ENCODE data around the gene PHKA1. TPM values are rescaled to one million over a fixed set of nuclear protein-coding genes. Genes with fewer than 3 reads are reported as not detected.

The PHKA1 gene
- polyA plus RNA-seq, 1 donor from 2014 or later = 2.7 TPM

DNA sequence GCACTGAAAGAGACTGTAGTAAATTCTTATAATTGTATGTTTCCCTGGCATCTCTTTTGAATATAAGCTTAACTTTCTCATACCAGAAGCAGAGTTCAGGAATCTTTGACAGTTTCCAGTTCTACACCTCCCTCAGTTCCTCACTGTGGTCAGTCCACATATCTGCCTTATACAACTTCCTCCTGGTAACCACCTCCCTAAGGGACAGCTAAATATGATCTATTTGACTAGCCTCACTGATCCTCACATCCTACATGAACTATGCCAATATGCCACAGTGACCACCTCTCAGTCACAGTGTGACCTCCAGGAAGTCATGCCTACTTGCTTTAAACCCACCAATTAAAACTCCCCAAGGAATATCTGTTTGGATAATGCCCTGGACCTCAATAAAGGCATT is 89.9 kb downstream of the PHKA1 start:
- H3K4me2 ChIP-seq (ENCODE audit: low read length) = no peak overlapping the region
- no peak overlapping the region for H3K4me3 ChIP-seq (ENCODE audit: low read length)
- H3K79me2 ChIP-seq (replicated peaks; ENCODE audit: insufficient read depth, low read length) = no peaks in the 10 kb centered on the region
- no peak overlapping the region for H2AFZ ChIP-seq (ENCODE audit: low read depth, low read length)
- H3K36me3 ChIP-seq (ENCODE audit: insufficient read depth, low read length) = no peaks in the 10 kb centered on the region
- no peak overlapping the region for H3K27ac ChIP-seq (ENCODE audit: low read length)
- H3K9me2 ChIP-seq (ENCODE audit: insufficient read depth, low read length) = no peaks in the 10 kb centered on the region
- H3K9me3 ChIP-seq (ENCODE audit: low read length) = no peaks in the 10 kb centered on the region
- H4K20me1 ChIP-seq (ENCODE audit: insufficient read depth) = no peaks in the 10 kb centered on the region
- TF ChIP-seq EZH2 (IDR thresholded peaks at IDR 0.05; ENCODE audit: borderline replicate concordance, insufficient read depth, low read length, poor library complexity, severe bottlenecking) (no peak), TAF1 (IDR thresholded peaks at IDR 0.05; ENCODE audit: low read depth) (no peak), EP300 (conservative IDR thresholded peaks at IDR 0.05; ENCODE audit: poor library complexity, severe bottlenecking) (no peak), POLR2AphosphoS5 (IDR thresholded peaks at IDR 0.05) (no peak), SMC3 (conservative IDR thresholded peaks at IDR 0.05; ENCODE audit: poor library complexity) (no peak), RAD21 (conservative IDR thresholded peaks at IDR 0.05) (no peak), MXI1 (conservative IDR thresholded peaks at IDR 0.05; ENCODE audit: poor library complexity, severe bottlenecking) (no peak)
- TF ChIP-seq, protein P1, sequence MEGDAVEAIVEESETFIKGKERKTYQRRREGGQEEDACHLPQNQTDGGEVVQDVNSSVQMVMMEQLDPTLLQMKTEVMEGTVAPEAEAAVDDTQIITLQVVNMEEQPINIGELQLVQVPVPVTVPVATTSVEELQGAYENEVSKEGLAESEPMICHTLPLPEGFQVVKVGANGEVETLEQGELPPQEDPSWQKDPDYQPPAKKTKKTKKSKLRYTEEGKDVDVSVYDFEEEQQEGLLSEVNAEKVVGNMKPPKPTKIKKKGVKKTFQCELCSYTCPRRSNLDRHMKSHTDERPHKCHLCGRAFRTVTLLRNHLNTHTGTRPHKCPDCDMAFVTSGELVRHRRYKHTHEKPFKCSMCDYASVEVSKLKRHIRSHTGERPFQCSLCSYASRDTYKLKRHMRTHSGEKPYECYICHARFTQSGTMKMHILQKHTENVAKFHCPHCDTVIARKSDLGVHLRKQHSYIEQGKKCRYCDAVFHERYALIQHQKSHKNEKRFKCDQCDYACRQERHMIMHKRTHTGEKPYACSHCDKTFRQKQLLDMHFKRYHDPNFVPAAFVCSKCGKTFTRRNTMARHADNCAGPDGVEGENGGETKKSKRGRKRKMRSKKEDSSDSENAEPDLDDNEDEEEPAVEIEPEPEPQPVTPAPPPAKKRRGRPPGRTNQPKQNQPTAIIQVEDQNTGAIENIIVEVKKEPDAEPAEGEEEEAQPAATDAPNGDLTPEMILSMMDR (IDR thresholded peaks at IDR 0.05; ENCODE audit: poor library complexity, severe bottlenecking) = no peak
- TF ChIP-seq, protein P2, sequence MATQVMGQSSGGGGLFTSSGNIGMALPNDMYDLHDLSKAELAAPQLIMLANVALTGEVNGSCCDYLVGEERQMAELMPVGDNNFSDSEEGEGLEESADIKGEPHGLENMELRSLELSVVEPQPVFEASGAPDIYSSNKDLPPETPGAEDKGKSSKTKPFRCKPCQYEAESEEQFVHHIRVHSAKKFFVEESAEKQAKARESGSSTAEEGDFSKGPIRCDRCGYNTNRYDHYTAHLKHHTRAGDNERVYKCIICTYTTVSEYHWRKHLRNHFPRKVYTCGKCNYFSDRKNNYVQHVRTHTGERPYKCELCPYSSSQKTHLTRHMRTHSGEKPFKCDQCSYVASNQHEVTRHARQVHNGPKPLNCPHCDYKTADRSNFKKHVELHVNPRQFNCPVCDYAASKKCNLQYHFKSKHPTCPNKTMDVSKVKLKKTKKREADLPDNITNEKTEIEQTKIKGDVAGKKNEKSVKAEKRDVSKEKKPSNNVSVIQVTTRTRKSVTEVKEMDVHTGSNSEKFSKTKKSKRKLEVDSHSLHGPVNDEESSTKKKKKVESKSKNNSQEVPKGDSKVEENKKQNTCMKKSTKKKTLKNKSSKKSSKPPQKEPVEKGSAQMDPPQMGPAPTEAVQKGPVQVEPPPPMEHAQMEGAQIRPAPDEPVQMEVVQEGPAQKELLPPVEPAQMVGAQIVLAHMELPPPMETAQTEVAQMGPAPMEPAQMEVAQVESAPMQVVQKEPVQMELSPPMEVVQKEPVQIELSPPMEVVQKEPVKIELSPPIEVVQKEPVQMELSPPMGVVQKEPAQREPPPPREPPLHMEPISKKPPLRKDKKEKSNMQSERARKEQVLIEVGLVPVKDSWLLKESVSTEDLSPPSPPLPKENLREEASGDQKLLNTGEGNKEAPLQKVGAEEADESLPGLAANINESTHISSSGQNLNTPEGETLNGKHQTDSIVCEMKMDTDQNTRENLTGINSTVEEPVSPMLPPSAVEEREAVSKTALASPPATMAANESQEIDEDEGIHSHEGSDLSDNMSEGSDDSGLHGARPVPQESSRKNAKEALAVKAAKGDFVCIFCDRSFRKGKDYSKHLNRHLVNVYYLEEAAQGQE (IDR thresholded peaks at IDR 0.05; ENCODE audit: borderline replicate concordance) = no peak
- H3F3A ChIP-seq (ENCODE audit: insufficient read depth, low read length, poor library complexity, severe bottlenecking) = no peaks in the 10 kb centered on the region
- no peak overlapping the region for H3K9ac ChIP-seq (ENCODE audit: low read length)
- no peaks in the 10 kb centered on the region for H3K27me3 ChIP-seq (ENCODE audit: insufficient read depth, low read depth, low read length)

DNA sequence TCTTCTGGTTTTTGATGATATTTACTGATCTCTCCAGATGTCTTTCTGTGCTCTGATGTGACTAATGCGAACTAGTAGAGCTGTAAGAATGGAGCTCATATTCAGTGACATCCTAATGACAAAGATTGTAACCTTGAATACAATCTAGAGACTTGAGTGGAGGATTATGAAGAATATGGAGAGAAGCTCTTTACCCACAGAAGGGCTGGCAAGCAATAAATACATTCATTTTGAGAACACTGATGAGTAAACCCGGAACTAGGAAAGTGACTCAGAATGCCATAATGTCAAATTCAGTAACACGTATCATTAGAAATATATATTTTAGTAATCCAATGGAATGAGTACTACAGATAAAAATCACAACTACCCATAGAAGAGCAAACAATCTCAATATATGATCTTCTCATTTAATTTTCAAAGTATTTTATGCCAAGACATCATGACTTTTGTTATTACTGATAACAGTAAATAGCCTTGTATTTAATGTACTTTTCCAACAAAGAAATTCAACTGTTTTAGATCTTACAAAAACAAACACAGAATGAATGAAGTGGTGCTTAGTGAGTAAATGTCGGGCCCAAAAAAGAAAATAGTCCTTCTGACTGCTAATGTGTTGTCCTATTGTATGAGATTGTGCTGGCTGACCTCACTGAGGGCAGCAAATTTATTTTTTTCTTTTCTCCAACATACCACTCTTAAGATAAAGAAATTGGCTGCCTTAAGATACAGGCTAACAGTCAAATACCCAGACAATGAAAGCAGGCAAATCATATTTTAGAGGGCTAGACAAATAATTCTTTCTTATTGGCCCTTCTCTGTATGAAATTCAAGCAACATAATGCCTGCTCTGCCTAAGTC is 92.3 kb downstream of the PHKA1 start:
- Histone ChIP-seq H3K9me3 (ENCODE audit: low read length) (no peaks in the 10 kb centered on the region), H3K9ac (ENCODE audit: low read length) (no peak overlapping the region), H3K27me3 (ENCODE audit: insufficient read depth, low read depth, low read length) (no peaks in the 10 kb centered on the region), H3K27ac (ENCODE audit: low read length) (no peak overlapping the region), H3K4me3 (ENCODE audit: low read length) (no peak overlapping the region), H3K79me2 (replicated peaks; ENCODE audit: insufficient read depth, low read length) (no peaks in the 10 kb centered on the region), H3K4me2 (ENCODE audit: low read length) (no peak overlapping the region), H3K9me2 (ENCODE audit: insufficient read depth, low read length) (no peaks in the 10 kb centered on the region), H4K20me1 (ENCODE audit: insufficient read depth) (no peaks in the 10 kb centered on the region), H3K36me3 (ENCODE audit: insufficient read depth, low read length) (no peaks in the 10 kb centered on the region), H2AFZ (ENCODE audit: low read depth, low read length) (no peak overlapping the region), H3F3A (ENCODE audit: insufficient read depth, low read length, poor library complexity, severe bottlenecking) (no peaks in the 10 kb centered on the region)
- TF ChIP-seq SMC3 (conservative IDR thresholded peaks at IDR 0.05; ENCODE audit: poor library complexity) = no peak
- TF ChIP-seq POLR2AphosphoS5 (IDR thresholded peaks at IDR 0.05) = no peak
- TF ChIP-seq RAD21 (conservative IDR thresholded peaks at IDR 0.05) = no peak
- no peak for TF ChIP-seq EP300 (conservative IDR thresholded peaks at IDR 0.05; ENCODE audit: poor library complexity, severe bottlenecking)
- no peak for TF ChIP-seq TAF1 (IDR thresholded peaks at IDR 0.05; ENCODE audit: low read depth)
- TF ChIP-seq EZH2 (IDR thresholded peaks at IDR 0.05; ENCODE audit: borderline replicate concordance, insufficient read depth, low read length, poor library complexity, severe bottlenecking) = no peak
